Astrocyte (in vitro differentiated cells and primary cell): ENCODE measurements around the gene LRP1B. TPM values are rescaled to one million over a fixed set of nuclear protein-coding genes. Genes with fewer than 3 reads are reported as not detected.

Experiments
- DNase-seq: peaks from one replicate; pipeline ENCODE4 v3.0.0-alpha.2; 2010; ENCODE audit warnings: low read depth
- FAIRE-seq: peaks from 2 replicates; lab custom pipeline; 2011; peaks lifted over from hg19 to GRCh38; lab: Jason Lieb, UNC
- H2AFZ ChIP-seq: 2 replicates; pipeline ENCODE4 v1.6.0; 2012; ENCODE audit warnings: low read depth, low read length, inconsistent platforms
- H3K27ac ChIP-seq: 2 replicates; pipeline ENCODE4 v1.5.1; 2011; ENCODE audit warnings: low read depth, low read length, inconsistent platforms
- H3K27me3 ChIP-seq: 2 replicates; pipeline ENCODE4 v1.6.0; 2011; ENCODE audit warnings: low read length, inconsistent platforms; ENCODE audit not compliant: insufficient read depth
- H3K36me3 ChIP-seq: 2 replicates; pipeline ENCODE4 v1.5.1; 2011; ENCODE audit warnings: low read length, inconsistent platforms; ENCODE audit not compliant: insufficient read depth
- H3K4me1 ChIP-seq: 2 replicates; pipeline ENCODE4 v1.5.1; 2011; ENCODE audit warnings: low read length, inconsistent platforms; ENCODE audit not compliant: insufficient read depth
- H3K4me2 ChIP-seq: 2 replicates; pipeline ENCODE4 v1.6.0; 2012; ENCODE audit warnings: low read length, inconsistent platforms
- H3K4me3 ChIP-seq: 2 replicates; pipeline ENCODE4 v1.5.1; 2011; ENCODE audit warnings: low read depth, mild to moderate bottlenecking, low read length, inconsistent platforms; ENCODE audit not compliant: insufficient read depth
- H3K79me2 ChIP-seq: 2 replicates; pipeline ENCODE4 v1.6.0; 2012; ENCODE audit warnings: mild to moderate bottlenecking, low read length, inconsistent platforms; ENCODE audit not compliant: insufficient read depth
- H3K9ac ChIP-seq: 2 replicates; pipeline ENCODE4 v1.6.0; 2012; ENCODE audit warnings: mild to moderate bottlenecking, low read length, inconsistent platforms
- H3K9me3 ChIP-seq: 2 replicates; pipeline ENCODE4 v1.5.1; 2012; ENCODE audit warnings: low read depth, mild to moderate bottlenecking, low read length, inconsistent platforms; ENCODE audit not compliant: insufficient read depth
- H4K20me1 ChIP-seq: 2 replicates; pipeline ENCODE4 v1.6.0; 2012; ENCODE audit warnings: low read length, inconsistent platforms; ENCODE audit not compliant: insufficient read depth
- H3K27ac Mint-ChIP-seq: one replicate; pipeline ENCODE4 v1.8.0; 2021; ENCODE audit warnings: mild to moderate bottlenecking, mixed read lengths; ENCODE audit not compliant: unreplicated experiment
- H3K27me3 Mint-ChIP-seq: one replicate; pipeline ENCODE4 v1.8.0; 2021; ENCODE audit warnings: low read depth, mixed read lengths; ENCODE audit not compliant: unreplicated experiment
- H3K36me3 Mint-ChIP-seq: one replicate; pipeline ENCODE4 v1.8.0; 2021; ENCODE audit warnings: low read depth, mixed read lengths; ENCODE audit not compliant: unreplicated experiment
- H3K4me1 Mint-ChIP-seq: one replicate; pipeline ENCODE4 v1.8.0; 2021; ENCODE audit warnings: low read depth, mixed read lengths; ENCODE audit not compliant: unreplicated experiment
- H3K4me3 Mint-ChIP-seq: one replicate; pipeline ENCODE4 v1.8.0; 2021; ENCODE audit warnings: mild to moderate bottlenecking, moderate library complexity, mixed read lengths; ENCODE audit not compliant: unreplicated experiment
- H3K9me3 Mint-ChIP-seq: one replicate; pipeline ENCODE4 v1.8.0; 2021; ENCODE audit warnings: mild to moderate bottlenecking, mixed read lengths; ENCODE audit not compliant: unreplicated experiment
- CTCF ChIP-seq: IDR thresholded peaks from 2 replicates; pipeline ENCODE4 v1.5.1; 2011; ENCODE audit warnings: low read depth, mild to moderate bottlenecking, inconsistent platforms, low read length, moderate library complexity; ENCODE audit not compliant: insufficient read depth
- EZH2 ChIP-seq: IDR thresholded peaks from 2 replicates; pipeline ENCODE4 v1.6.1; 2012; ENCODE audit warnings: mild to moderate bottlenecking, low read length, inconsistent platforms; ENCODE audit not compliant: insufficient read depth
- total RNA-seq: library from RNA; stranded (reverse); gene quantifications from 2 replicates; pipeline ENCODE4 v1.2.1, GENCODE V29; 2021

The LRP1B gene
- total RNA-seq, 1 donor from 2014 or later: 1.5 TPM

GRCh38 chr2:142061733-142062132 lies 69.1 kb downstream of the LRP1B start:
- FAIRE-seq (no peak), DNase-seq (no peak)
- Mint-ChIP-seq H3K27me3 (no peaks in the 10 kb centered on the region), H3K27ac (no peak overlapping the region), H3K4me3 (no peak overlapping the region), H3K9me3 (no peaks in the 10 kb centered on the region), H3K4me1 (no peaks in the 10 kb centered on the region), H3K36me3 (no peaks in the 10 kb centered on the region)
- H3K36me3 ChIP-seq: no peaks in the 10 kb centered on the region
- H3K9me3 ChIP-seq: no peaks in the 10 kb centered on the region
- no peaks in the 10 kb centered on the region for H3K79me2 ChIP-seq
- H3K4me2 ChIP-seq: no peak overlapping the region
- no peak overlapping the region for H3K4me3 ChIP-seq
- H3K4me1 ChIP-seq: no peaks in the 10 kb centered on the region
- no peaks in the 10 kb centered on the region for H4K20me1 ChIP-seq
- H3K9ac ChIP-seq: no peak overlapping the region
- H3K27me3 ChIP-seq: no peaks in the 10 kb centered on the region
- no peak overlapping the region for H2AFZ ChIP-seq
- no peak overlapping the region for H3K27ac ChIP-seq
- TF ChIP-seq EZH2 (no peak), CTCF (no peak)

DNA sequence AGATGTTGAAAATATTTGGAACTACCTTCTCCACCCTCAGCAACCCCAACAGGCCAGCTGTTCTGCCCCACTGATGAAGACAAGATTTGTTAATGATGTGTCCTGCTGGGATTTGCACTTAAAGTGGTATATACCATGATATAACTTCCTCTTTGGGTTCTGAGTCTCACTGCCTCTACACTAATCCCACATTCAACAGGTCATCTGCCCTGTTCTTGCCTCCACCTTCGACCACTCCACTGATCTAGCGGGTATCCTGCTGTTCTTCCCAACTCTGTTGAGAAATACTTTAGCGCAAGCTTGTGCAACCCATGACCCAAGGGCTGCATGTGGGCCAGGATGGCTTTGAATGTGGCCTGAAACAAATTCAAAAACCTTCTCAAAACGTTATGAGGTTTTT lies 72.7 kb downstream of the LRP1B start:
- Histone ChIP-seq H3K9ac (no peak overlapping the region), H2AFZ (no peak overlapping the region), H3K27ac (no peak overlapping the region), H3K4me3 (no peak overlapping the region), H3K9me3 (no peaks in the 10 kb centered on the region), H3K4me1 (no peaks in the 10 kb centered on the region), H3K79me2 (no peaks in the 10 kb centered on the region), H3K36me3 (no peaks in the 10 kb centered on the region), H3K27me3 (no peaks in the 10 kb centered on the region), H4K20me1 (no peaks in the 10 kb centered on the region), H3K4me2 (no peak overlapping the region)
- Mint-ChIP-seq H3K9me3 (no peaks in the 10 kb centered on the region), H3K36me3 (no peaks in the 10 kb centered on the region), H3K4me1 (no peaks in the 10 kb centered on the region), H3K4me3 (no peak overlapping the region), H3K27ac (no peak overlapping the region), H3K27me3 (no peaks in the 10 kb centered on the region)
- TF ChIP-seq CTCF: no peak
- no peak for TF ChIP-seq EZH2
- FAIRE-seq (no peak), DNase-seq (no peak)

DNA sequence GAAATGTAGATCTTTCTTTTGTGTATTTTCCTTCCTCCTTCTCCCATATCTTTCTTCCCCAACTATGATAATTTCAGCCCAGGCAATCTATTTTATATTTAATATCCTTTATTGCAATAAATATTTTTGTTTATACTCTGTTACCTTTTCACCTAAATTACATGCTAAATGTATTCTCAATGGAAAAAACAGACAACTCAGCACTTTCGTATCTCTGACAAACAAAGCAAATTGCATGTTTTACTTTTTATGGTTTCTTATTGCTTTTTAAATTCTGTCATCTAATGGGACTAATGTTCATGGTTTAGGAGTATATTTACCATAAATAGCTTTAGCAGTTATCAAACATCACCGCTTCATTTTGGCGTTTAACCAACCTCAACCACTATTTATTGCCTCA lies 74.0 kb downstream of the LRP1B start:
- H3K79me2 ChIP-seq: no peaks in the 10 kb centered on the region
- H3K4me3 Mint-ChIP-seq: no peak overlapping the region
- no peak overlapping the region for H3K4me3 ChIP-seq
- no peak for TF ChIP-seq EZH2
- no peaks in the 10 kb centered on the region for H3K36me3 Mint-ChIP-seq
- H3K9me3 Mint-ChIP-seq: no peaks in the 10 kb centered on the region
- H3K27me3 ChIP-seq: no peaks in the 10 kb centered on the region
- FAIRE-seq (no peak), DNase-seq (no peak)
- no peak overlapping the region for H3K27ac ChIP-seq
- H3K27me3 Mint-ChIP-seq: no peaks in the 10 kb centered on the region
- no peak overlapping the region for H2AFZ ChIP-seq
- H3K4me2 ChIP-seq: no peak overlapping the region
- H4K20me1 ChIP-seq: no peaks in the 10 kb centered on the region
- H3K4me1 Mint-ChIP-seq: no peaks in the 10 kb centered on the region
- no peak overlapping the region for H3K9ac ChIP-seq
- no peaks in the 10 kb centered on the region for H3K9me3 ChIP-seq
- H3K4me1 ChIP-seq: no peaks in the 10 kb centered on the region
- H3K27ac Mint-ChIP-seq: no peak overlapping the region
- H3K36me3 ChIP-seq: no peaks in the 10 kb centered on the region
